GM12874 (cell line): ENCODE measurements around the gene GRK6.

Experiments
- TF ChIP-seq, protein P1 (sequence below): IDR thresholded peaks from 2 replicates; pipeline ENCODE4 v1.5.1; 2011; ENCODE audit warnings: low read depth, mild to moderate bottlenecking, control low read depth, low read length, moderate library complexity; ENCODE audit not compliant: insufficient read depth

Gene GRK6

GRCh38 chr5:177430972-177431316 lies 4.5 kb downstream of the GRK6 start:
- TF ChIP-seq, protein P1, sequence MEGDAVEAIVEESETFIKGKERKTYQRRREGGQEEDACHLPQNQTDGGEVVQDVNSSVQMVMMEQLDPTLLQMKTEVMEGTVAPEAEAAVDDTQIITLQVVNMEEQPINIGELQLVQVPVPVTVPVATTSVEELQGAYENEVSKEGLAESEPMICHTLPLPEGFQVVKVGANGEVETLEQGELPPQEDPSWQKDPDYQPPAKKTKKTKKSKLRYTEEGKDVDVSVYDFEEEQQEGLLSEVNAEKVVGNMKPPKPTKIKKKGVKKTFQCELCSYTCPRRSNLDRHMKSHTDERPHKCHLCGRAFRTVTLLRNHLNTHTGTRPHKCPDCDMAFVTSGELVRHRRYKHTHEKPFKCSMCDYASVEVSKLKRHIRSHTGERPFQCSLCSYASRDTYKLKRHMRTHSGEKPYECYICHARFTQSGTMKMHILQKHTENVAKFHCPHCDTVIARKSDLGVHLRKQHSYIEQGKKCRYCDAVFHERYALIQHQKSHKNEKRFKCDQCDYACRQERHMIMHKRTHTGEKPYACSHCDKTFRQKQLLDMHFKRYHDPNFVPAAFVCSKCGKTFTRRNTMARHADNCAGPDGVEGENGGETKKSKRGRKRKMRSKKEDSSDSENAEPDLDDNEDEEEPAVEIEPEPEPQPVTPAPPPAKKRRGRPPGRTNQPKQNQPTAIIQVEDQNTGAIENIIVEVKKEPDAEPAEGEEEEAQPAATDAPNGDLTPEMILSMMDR, result no peak

- TF ChIP-seq, protein P1, result no peak
These were observed 5.1 kb downstream of the GRK6 start for GRCh38 chr5:177431317-177432142.

GRCh38 chr5:177432143-177432838 lies 5.8 kb downstream of the GRK6 start:
- TF ChIP-seq, protein P1, result no peak

- TF ChIP-seq, protein P1, result no peak
These were observed 6.6 kb downstream of the GRK6 start for GRCh38 chr5:177432839-177433657.

DNA sequence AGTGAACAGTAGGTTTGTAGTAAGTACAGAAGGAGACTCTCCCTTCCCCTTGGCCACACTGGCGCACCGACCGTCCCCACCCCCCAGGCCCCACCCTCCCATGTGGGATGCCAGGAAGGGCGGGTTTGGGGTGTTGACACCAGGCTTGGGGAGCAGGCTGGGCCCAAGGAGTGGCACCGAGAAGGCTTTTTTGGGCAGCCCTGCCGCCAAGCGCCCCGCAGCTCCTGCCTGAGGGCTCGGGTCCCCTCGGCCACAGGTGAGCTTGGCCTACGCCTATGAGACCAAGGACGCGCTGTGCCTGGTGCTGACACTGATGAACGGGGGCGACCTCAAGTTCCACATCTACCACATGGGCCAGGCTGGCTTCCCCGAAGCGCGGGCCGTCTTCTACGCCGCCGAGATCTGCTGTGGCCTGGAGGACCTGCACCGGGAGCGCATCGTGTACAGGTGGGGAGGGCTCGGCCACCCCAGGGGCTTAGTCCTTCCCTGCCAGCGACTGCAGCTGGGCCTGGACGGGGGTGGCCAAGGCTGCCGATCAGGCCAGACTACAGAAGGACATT lies 7.3 kb downstream of the GRK6 start:
- TF ChIP-seq, protein P1, result no peak

- TF ChIP-seq, protein P1, result no peak
These were observed 8.0 kb downstream of the GRK6 start for GRCh38 chr5:177434437-177434836.
